ENCODE measurements around the gene AP1M2.

DNA sequence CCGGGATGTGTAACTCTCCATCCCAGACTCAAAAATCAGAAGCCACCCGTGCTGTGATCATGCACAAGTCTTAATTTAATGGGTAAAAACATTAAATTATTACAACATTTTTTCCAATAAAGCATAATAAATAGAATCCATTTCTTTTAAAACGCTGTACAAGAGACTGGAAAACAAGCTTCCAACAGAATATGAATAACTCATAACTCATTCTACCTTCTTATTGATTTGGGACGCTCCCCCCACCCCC is 20.8 kb downstream of the AP1M2 start:
- TF ChIP-seq POLR2AphosphoS5 (IDR thresholded peaks at IDR 0.05) (no peak), POLR2A (IDR thresholded peaks at IDR 0.05) (no peak)
- TF ChIP-seq, protein P1, sequence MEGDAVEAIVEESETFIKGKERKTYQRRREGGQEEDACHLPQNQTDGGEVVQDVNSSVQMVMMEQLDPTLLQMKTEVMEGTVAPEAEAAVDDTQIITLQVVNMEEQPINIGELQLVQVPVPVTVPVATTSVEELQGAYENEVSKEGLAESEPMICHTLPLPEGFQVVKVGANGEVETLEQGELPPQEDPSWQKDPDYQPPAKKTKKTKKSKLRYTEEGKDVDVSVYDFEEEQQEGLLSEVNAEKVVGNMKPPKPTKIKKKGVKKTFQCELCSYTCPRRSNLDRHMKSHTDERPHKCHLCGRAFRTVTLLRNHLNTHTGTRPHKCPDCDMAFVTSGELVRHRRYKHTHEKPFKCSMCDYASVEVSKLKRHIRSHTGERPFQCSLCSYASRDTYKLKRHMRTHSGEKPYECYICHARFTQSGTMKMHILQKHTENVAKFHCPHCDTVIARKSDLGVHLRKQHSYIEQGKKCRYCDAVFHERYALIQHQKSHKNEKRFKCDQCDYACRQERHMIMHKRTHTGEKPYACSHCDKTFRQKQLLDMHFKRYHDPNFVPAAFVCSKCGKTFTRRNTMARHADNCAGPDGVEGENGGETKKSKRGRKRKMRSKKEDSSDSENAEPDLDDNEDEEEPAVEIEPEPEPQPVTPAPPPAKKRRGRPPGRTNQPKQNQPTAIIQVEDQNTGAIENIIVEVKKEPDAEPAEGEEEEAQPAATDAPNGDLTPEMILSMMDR (IDR thresholded peaks at IDR 0.05): no peak

Measured in prostate gland (tissue), 2 donors.